Measurements from ENCODE around the gene MGLL. TPM values are rescaled to one million over a fixed set of nuclear protein-coding genes. Genes with fewer than 3 reads are reported as not detected.
A peak's percentile ranks its signal among the peaks of the same experiment; 100 is the strongest.

Gene MGLL
- total RNA-seq, 1 experiment from 2014 or later, result 6.8 TPM

GRCh38 chr3:127789990-127790881 is 32.1 kb downstream of the MGLL start:
- no peaks in the 10 kb centered on the region for H3K27me3 ChIP-seq (ENCODE audit: insufficient read depth, low read length)
- RAD21 ChIA-PET (ENCODE audit: low non-redundant PET in 1 of 2, low total read pairs in 2 of 2, uncharacterized antibody in 2 of 2, unreplicated experiment in 2 of 2), result no interaction called here
- intact Hi-C loops (cut with micrococcal nuclease), result no loop called here
- no peak for ATAC-seq
- no peak overlapping the region for H2AFZ ChIP-seq (ENCODE audit: low read depth, low read length, poor library complexity, severe bottlenecking)
- POLR2A ChIA-PET, result interaction anchor here (0.8 kb wide), 1 partner anchor 33 kb away, joined by 3 read pairs; no protein-coding TSS in a partner anchor
- H3K36me3 ChIP-seq (ENCODE audit: control insufficient read depth in 1 of 2, insufficient read depth in 2 of 2, low read length in 2 of 2), result no peaks in the 10 kb centered on the region
- H3K27ac ChIP-seq (ENCODE audit: low read depth, low read length), result no peak overlapping the region; the same call in 1 of the 2 replicates
- CTCF ChIA-PET, result interaction anchor here (0.6 to 1.6 kb wide), 6 partner anchors 10 to 346 kb away, joined by 3 to 8 read pairs (median 6); partner anchors contain the start of gene MGLL
- no peaks in the 10 kb centered on the region for H3K9me2 ChIP-seq (ENCODE audit: insufficient read depth)
- no peaks in the 10 kb centered on the region for H4K20me1 ChIP-seq (ENCODE audit: insufficient read depth)
- H3K4me3 ChIP-seq (replicated peaks in 1 of 2; ENCODE audit: low read depth in 1 of 2, low read length in 2 of 2), result no peak overlapping the region
- BruUV-seq (replicated peaks), result no TSS peak
- peaks cover 6 to 50% of the 10 kb centered on the region in 2 experiments; a peak in 3 of 4 replicates for H3K4me1 ChIP-seq (ENCODE audit: control insufficient read depth in 1 of 2, insufficient read depth in 2 of 2, low read length in 2 of 2)
- H3K9me3 ChIP-seq (ENCODE audit: control insufficient read depth in 1 of 2, insufficient read depth in 1 of 2, low read depth in 1 of 2, low read length in 2 of 2), result no peaks in the 10 kb centered on the region
- no peak overlapping the region for H3K9ac ChIP-seq (ENCODE audit: low read length)
- no peaks in the 10 kb centered on the region for H3K79me2 ChIP-seq (ENCODE audit: insufficient read depth, low read length)
- no peak for DNase-seq (ENCODE audit: low read depth, low spot score)
- TF ChIP-seq REST (IDR thresholded peaks at IDR 0.05; ENCODE audit: low read depth), result no peak
- no peak for TF ChIP-seq CBX3 (IDR thresholded peaks at IDR 0.05; ENCODE audit: low read depth)
- TF ChIP-seq YY1 (IDR thresholded peaks at IDR 0.05; ENCODE audit: extremely low read depth, insufficient replicate concordance, low read depth, low read length), result no peak
- TF ChIP-seq ATF3 (IDR thresholded peaks at IDR 0.05), result no peak
- no peak for TF ChIP-seq ELF1 (IDR thresholded peaks at IDR 0.05; ENCODE audit: borderline replicate concordance, low read depth)
- no peak for TF ChIP-seq CEBPB (IDR thresholded peaks at IDR 0.05; ENCODE audit: low read depth)
- no peak for TF ChIP-seq CTCF (IDR thresholded peaks at IDR 0.05 in 2 of 3, conservative IDR thresholded peaks at IDR 0.05 in 1 of 3; ENCODE audit: borderline replicate concordance in 1 of 3, insufficient read depth in 1 of 3, low read depth in 2 of 3, low read length in 2 of 3)
- no peak for TF ChIP-seq POLR2A (IDR thresholded peaks at IDR 0.05; ENCODE audit: borderline replicate concordance, extremely low read depth, insufficient read depth, insufficient read length)
- TF ChIP-seq FOSL1 (IDR thresholded peaks at IDR 0.05; ENCODE audit: low read depth), result no peak
- TF ChIP-seq POLR2AphosphoS5 (IDR thresholded peaks at IDR 0.05; ENCODE audit: low read depth, low read length), result no peak
- TF ChIP-seq TCF7L2 (IDR thresholded peaks at IDR 0.05; ENCODE audit: borderline replicate concordance, extremely low read depth, insufficient read depth, insufficient read length), result no peak
- TF ChIP-seq ZNF274 (IDR thresholded peaks at IDR 0.05; ENCODE audit: low read depth, low read length), result no peak
- no peak for TF ChIP-seq EZH2phosphoT487 (IDR thresholded peaks at IDR 0.05; ENCODE audit: borderline replicate concordance)
- TF ChIP-seq EGR1 (IDR thresholded peaks at IDR 0.05; ENCODE audit: low read depth), result no peak
- TF ChIP-seq ZBTB33 (IDR thresholded peaks at IDR 0.05; ENCODE audit: extremely low read depth, insufficient replicate concordance, low read length), result no peak
- peak overlapping the region; percentile 40; the same call in 1 of the 2 replicates for H3K4me2 ChIP-seq (ENCODE audit: low read length)
